T-helper 2 cell treated with Interferon-gamma antibody and Interleukin-4, amounts not matched to agents 5 μg/mL and 100 μg/mL, for 36 hours (primary cell): ENCODE measurements around the gene SH3PXD2A.

Experiments
- DNase-seq: peaks from one replicate; pipeline ENCODE4 v3.0.0; 2021; ENCODE audit warnings: low spot score
- H3K27ac Mint-ChIP-seq: one replicate; pipeline ENCODE4 v1.8.0; 2021; ENCODE audit warnings: mild to moderate bottlenecking, mixed read lengths
- H3K27me3 Mint-ChIP-seq: one replicate; pipeline ENCODE4 v1.8.0; 2021; ENCODE audit warnings: low read depth, mixed read lengths
- H3K36me3 Mint-ChIP-seq: one replicate; pipeline ENCODE4 v1.8.0; 2021; ENCODE audit warnings: low read depth, mixed read lengths
- H3K4me1 Mint-ChIP-seq: one replicate; pipeline ENCODE4 v1.8.0; 2021; ENCODE audit warnings: low read depth, mixed read lengths
- H3K4me3 Mint-ChIP-seq: one replicate; pipeline ENCODE4 v1.8.0; 2022; ENCODE audit warnings: mild to moderate bottlenecking, moderate library complexity, mixed read lengths
- H3K9me3 Mint-ChIP-seq: one replicate; pipeline ENCODE4 v1.8.0; 2021; ENCODE audit warnings: mixed read lengths

The SH3PXD2A gene

GRCh38 chr10:103552856-103553742 lies 302.3 kb downstream of the SH3PXD2A start:
- DNase-seq = no peak
- H3K4me1 Mint-ChIP-seq = peaks cover 19% of the 10 kb centered on the region
- no peak overlapping the region for H3K27ac Mint-ChIP-seq
- H3K27me3 Mint-ChIP-seq = peaks cover 9% of the 10 kb centered on the region
- no peak overlapping the region for H3K4me3 Mint-ChIP-seq
- no peaks in the 10 kb centered on the region for H3K36me3 Mint-ChIP-seq
- no peaks in the 10 kb centered on the region for H3K9me3 Mint-ChIP-seq

DNA sequence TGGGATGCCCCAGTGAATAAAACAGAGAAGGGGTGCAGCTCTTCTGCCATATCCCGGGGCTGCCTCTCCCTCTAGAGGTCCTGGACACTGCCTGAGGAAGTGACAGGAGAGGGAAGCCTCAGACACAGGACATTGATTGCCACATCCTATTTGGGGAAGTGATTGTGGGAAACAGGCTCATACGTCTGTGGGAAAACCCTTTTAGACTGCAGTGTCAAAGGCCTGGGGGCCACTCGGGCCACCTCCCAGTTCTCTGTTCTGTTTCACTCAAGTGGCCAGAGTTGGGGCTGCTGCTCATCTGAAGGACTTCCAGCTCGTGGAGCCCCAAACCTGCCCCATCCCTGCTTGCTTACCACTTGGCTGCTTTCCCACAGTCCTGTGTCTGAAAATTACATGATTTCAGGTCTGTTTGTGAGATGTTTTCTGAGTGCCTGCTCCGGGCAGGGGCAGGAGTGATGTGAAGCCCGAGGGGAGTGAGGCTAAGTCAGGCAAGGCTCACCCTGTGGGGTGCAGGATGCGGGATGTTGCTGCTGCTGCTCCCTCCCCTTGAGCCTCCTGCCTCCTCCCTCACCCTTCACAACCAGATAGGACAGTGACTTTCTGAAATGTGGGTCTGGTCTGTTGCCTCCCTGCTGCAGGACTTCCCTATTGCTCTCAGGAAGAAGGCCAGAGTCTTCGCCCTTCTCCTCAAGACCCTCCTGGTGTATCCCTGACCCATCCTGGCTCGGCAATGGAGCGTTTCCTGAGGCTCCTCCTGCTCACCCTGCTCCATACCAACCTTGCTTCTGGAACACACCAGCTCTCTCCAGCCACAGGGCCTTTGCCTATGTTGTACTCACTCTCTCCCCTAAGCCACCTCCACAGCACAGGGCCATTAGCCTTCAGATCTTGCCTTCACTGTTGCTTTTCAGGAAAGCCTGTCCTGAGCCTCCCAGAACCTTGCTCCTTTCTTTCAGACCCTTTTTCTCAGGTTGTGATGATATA lies 303.5 kb downstream of the SH3PXD2A start:
- H3K9me3 Mint-ChIP-seq = no peaks in the 10 kb centered on the region
- peaks cover 9% of the 10 kb centered on the region for H3K27me3 Mint-ChIP-seq
- no peak overlapping the region for H3K27ac Mint-ChIP-seq
- H3K4me3 Mint-ChIP-seq = no peak overlapping the region
- peaks cover 19% of the 10 kb centered on the region for H3K4me1 Mint-ChIP-seq
- no peak for DNase-seq
- no peaks in the 10 kb centered on the region for H3K36me3 Mint-ChIP-seq

DNA sequence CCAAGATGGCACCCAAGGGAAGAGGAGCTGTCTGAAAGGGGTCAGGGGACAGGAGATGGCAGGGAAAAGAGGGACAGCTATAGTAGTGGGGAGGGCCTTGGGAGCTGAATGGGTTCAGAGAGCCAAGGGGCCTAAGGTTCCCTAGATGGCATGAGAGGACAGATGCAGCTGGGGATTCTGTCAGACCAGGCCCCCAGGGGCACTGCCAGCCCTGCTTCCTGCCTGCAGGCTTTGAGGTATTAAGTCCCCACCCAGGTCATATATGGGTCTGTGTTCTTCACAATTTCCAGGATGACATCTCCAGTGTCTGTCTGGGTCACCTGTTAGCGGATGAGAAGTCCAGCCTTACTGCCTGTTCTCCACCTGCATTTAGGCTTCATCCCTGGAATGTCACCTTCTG lies 305.1 kb downstream of the SH3PXD2A start:
- Mint-ChIP-seq H3K36me3 (no peaks in the 10 kb centered on the region), H3K9me3 (no peaks in the 10 kb centered on the region), H3K4me3 (no peak overlapping the region), H3K4me1 (peaks cover 19% of the 10 kb centered on the region), H3K27ac (no peak overlapping the region), H3K27me3 (peaks cover 6% of the 10 kb centered on the region)
- no peak for DNase-seq

DNA sequence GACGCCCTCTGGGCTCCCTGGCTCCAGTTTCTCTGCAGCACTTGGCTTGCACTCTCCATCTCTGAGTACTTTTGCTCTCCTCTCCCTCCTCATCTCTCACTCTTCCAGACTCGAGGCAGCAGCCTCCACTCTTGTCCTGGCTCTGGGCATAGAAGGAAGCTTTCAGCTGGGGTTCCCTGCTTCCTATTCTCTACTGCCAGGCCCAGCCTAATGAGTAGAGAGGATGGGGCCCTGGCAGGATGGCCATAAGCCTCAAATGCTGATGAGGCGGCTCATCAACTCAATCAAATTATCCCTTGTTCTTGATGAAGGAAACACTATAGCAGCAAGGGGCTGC lies 306.1 kb downstream of the SH3PXD2A start:
- H3K36me3 Mint-ChIP-seq = no peaks in the 10 kb centered on the region
- no peak overlapping the region for H3K27ac Mint-ChIP-seq
- peaks cover 14% of the 10 kb centered on the region for H3K4me1 Mint-ChIP-seq
- DNase-seq = no peak
- H3K9me3 Mint-ChIP-seq = no peaks in the 10 kb centered on the region
- no peak overlapping the region for H3K4me3 Mint-ChIP-seq
- H3K27me3 Mint-ChIP-seq = peaks cover 2% of the 10 kb centered on the region

DNA sequence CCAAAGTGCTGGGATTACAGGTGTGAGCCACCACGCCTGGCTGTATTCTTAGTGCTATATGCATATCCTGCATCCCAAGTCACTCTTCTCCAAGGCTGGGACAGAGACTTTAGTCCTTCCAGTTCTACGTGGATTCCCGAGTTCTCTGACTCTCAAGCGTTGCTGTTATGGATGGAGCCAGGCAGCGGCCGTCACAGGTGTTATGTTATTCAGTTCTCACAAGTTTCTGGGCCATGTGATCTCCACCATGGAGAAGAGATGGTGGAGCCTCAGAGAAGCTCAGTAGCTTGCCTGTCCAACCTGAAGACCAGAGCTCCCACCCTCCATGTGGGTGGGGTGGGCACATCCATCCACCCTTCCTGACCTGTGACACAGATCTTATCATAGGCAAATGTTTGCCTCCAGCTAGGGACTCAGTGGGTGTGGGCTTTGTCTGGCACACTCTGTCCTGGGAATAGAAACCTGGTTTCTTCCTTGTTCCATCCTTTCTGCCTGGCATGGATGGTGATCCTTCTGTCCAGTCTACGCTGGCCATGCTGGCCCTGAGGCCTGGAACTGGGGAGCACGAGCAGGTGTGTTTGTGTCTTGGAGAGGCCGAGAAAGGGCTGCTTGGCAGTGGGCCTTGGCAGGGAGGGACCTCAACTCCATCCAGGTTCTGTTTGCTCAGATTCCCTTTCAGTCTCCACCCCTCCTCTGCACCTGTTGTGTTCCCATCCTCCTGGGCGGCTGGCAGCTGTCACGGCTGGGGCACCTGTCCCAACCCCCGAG lies 306.6 kb downstream of the SH3PXD2A start:
- Mint-ChIP-seq H3K9me3 (no peaks in the 10 kb centered on the region), H3K36me3 (no peaks in the 10 kb centered on the region), H3K4me3 (no peak overlapping the region), H3K27me3 (peaks cover 2% of the 10 kb centered on the region), H3K4me1 (peaks cover 8% of the 10 kb centered on the region), H3K27ac (no peak overlapping the region)
- no peak for DNase-seq

GRCh38 chr10:103548006-103548405 lies 307.4 kb downstream of the SH3PXD2A start:
- Mint-ChIP-seq H3K9me3 (no peaks in the 10 kb centered on the region), H3K36me3 (no peaks in the 10 kb centered on the region), H3K27me3 (peaks cover 6% of the 10 kb centered on the region), H3K27ac (no peak overlapping the region), H3K4me3 (no peak overlapping the region), H3K4me1 (peaks cover 4% of the 10 kb centered on the region)
- no peak for DNase-seq

DNA sequence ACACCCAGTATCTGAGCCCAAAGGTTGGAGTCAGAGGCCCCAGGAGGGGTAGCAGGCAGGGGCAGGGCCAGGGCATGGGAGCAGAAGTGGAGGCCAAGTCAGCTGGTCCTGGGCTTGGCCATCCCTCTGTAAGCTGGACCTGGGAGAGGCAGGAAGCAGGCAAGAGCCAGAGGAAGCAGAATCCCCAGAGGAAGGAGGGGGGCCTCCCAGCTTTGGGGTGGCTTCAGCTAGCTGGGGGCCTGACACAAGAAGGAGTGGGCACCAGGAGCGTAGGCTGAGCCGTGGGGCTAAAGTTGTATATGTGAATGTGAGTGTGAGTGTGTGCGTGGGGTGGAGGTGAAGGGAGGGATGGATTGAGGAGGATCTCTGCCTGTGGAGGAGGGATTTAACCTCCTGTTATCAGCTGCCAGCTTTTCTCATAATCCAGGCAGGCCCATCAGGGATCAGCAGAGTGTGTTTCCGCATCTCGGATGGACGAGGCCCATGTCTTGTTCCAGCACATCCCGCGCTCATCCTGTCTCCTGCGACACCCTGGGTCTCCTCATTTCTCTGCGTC lies 307.9 kb downstream of the SH3PXD2A start:
- Mint-ChIP-seq H3K27ac (no peak overlapping the region), H3K36me3 (no peaks in the 10 kb centered on the region), H3K4me3 (no peak overlapping the region), H3K27me3 (peaks cover 6% of the 10 kb centered on the region), H3K9me3 (no peaks in the 10 kb centered on the region), H3K4me1 (peaks cover 8% of the 10 kb centered on the region)
- no peak for DNase-seq

DNA sequence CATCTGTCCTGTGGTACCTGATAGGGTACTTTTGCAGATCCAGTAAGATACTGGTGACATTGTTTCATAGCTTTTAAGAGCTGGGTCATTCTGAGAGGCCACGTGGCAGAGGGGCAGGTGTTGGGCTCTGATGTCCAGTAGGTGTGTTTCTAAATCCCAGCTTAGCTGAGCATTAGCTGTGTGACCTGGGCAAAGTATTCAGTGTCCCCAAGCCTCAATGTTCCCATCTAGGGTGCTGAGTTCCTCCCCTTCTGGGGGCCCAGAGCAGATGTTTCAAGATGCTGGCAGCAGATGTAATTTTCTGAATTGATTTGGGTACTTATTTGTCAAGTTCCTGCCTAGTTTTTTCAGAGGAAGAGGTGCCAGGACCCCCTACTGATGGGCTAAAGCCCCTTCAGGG lies 309.0 kb downstream of the SH3PXD2A start:
- peaks cover 8% of the 10 kb centered on the region for H3K4me1 Mint-ChIP-seq
- no peaks in the 10 kb centered on the region for H3K9me3 Mint-ChIP-seq

DNA sequence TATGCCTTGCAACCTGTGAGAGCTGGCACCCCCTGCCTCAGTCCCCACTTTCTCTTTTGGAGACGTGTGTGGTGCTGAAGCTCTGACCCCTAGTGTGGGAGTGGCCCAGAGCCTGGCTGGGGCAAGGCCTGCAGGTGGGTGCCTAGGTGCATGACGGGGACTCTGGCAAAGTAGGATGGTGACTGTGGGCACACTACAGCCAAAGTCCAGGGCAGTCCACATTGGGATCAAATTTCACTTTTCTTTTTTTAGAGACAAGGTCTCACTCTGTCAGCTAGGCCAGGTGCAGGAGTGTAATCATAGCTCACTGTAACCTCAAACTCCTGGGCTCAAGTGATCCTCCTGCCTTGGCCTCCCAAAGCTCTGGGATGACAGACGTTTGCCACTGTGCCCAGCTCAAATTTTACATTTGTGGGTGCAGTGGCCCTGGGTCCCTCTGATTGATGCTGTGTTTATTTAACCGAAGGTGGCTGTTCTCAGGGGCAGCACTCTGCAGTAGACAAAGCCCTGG lies 309.6 kb downstream of the SH3PXD2A start:
- no peak for DNase-seq
- Mint-ChIP-seq H3K4me3 (no peak overlapping the region), H3K27ac (no peak overlapping the region), H3K27me3 (peaks cover 9% of the 10 kb centered on the region), H3K9me3 (no peaks in the 10 kb centered on the region), H3K4me1 (peaks cover 8% of the 10 kb centered on the region), H3K36me3 (no peaks in the 10 kb centered on the region)

More for the DNA sequence above, 309.0 kb downstream of the SH3PXD2A start:
- DNase-seq = no peak
- H3K36me3 Mint-ChIP-seq = no peaks in the 10 kb centered on the region
- H3K27ac Mint-ChIP-seq = no peak overlapping the region
- H3K27me3 Mint-ChIP-seq = peaks cover 6% of the 10 kb centered on the region
- no peak overlapping the region for H3K4me3 Mint-ChIP-seq

DNA sequence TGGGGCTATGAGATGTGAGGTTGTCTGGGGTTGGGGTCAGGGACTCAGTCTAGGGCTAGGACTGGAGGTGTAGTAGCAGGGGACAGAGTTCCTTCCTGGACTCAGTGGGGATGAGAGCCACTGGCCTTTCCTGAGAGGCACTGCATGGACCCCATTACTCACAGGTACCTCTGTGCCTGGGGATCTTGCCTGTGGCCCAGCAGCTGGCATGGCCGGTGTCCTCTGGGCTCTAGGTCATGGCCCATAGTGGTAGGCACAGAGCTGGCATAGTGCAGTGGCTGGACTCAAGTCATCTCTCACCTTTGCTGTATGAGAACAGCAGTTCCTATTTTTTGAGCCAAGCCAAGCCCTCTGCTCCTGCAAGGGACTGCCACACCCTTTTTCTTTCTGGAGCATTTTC lies 310.0 kb downstream of the SH3PXD2A start:
- H3K4me1 Mint-ChIP-seq = peaks cover 8% of the 10 kb centered on the region
- no peaks in the 10 kb centered on the region for H3K36me3 Mint-ChIP-seq
- no peak overlapping the region for H3K27ac Mint-ChIP-seq
- no peak for DNase-seq
- no peaks in the 10 kb centered on the region for H3K9me3 Mint-ChIP-seq
- H3K4me3 Mint-ChIP-seq = no peak overlapping the region
- H3K27me3 Mint-ChIP-seq = peaks cover 10% of the 10 kb centered on the region

- no peak overlapping the region for H3K4me3 Mint-ChIP-seq
- no peaks in the 10 kb centered on the region for H3K36me3 Mint-ChIP-seq
- peaks cover 10% of the 10 kb centered on the region for H3K27me3 Mint-ChIP-seq
Measured at GRCh38 chr10:103544657-103545310, 310.6 kb downstream of the SH3PXD2A start.

More at GRCh38 chr10:103544657-103545310, 310.6 kb downstream of the SH3PXD2A start:
- Mint-ChIP-seq H3K4me1 (peaks cover 8% of the 10 kb centered on the region), H3K9me3 (no peaks in the 10 kb centered on the region), H3K27ac (no peak overlapping the region)
- DNase-seq = no peak
